Keratinocyte (primary cell): Measurements from ENCODE around the gene LIM2.

Experiments used
- EZH2 ChIP-seq: IDR thresholded peaks from one replicate; pipeline ENCODE4 v1.6.1; 2012; ENCODE audit warnings: inconsistent platforms, mild to moderate bottlenecking, low read length, moderate library complexity
- TF ChIP-seq, protein P1 (sequence below), 3 experiments: IDR thresholded peaks in 1 of 3; conservative IDR thresholded peaks in 1 of 3; optimal IDR thresholded peaks in 1 of 3; 2 replicates in 2 of 3; 3 replicates in 1 of 3; pipeline versions ENCODE3 to v1.5.1; 2011; ENCODE audit warnings: low read length in 3 of 3, mild to moderate bottlenecking in 3 of 3, moderate library complexity in 2 of 3, control low read depth in 1 of 3, inconsistent platforms in 1 of 3; ENCODE audit not compliant: insufficient read depth in 2 of 3; ENCODE audit errors: extremely low read depth in 1 of 3

DNA sequence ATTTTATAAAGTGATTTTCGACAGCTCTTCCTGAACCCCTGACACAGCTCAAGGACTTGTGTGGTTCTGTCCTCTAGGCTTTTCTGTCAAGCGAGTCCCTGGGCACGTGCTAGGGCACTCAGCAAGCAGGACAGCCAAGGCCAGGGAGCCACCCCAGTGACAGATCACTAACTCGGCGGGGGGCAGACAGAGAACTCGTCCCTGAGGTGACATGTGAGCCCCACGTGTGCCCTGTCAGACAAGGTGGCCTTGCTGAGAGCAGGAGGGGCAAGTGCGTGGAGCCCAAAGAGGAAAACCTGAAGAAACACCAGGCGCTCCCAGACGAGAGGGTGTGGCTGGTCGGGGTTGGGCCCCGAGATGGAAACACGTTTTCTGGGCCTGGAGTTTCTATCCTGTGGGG lies 26.5 kb downstream of the LIM2 start:
- TF ChIP-seq, protein P1, sequence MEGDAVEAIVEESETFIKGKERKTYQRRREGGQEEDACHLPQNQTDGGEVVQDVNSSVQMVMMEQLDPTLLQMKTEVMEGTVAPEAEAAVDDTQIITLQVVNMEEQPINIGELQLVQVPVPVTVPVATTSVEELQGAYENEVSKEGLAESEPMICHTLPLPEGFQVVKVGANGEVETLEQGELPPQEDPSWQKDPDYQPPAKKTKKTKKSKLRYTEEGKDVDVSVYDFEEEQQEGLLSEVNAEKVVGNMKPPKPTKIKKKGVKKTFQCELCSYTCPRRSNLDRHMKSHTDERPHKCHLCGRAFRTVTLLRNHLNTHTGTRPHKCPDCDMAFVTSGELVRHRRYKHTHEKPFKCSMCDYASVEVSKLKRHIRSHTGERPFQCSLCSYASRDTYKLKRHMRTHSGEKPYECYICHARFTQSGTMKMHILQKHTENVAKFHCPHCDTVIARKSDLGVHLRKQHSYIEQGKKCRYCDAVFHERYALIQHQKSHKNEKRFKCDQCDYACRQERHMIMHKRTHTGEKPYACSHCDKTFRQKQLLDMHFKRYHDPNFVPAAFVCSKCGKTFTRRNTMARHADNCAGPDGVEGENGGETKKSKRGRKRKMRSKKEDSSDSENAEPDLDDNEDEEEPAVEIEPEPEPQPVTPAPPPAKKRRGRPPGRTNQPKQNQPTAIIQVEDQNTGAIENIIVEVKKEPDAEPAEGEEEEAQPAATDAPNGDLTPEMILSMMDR (optimal IDR thresholded peaks at IDR 0.05 in 1 of 3, IDR thresholded peaks at IDR 0.05 in 1 of 3, conservative IDR thresholded peaks at IDR 0.05 in 1 of 3; ENCODE audit: extremely low read depth in 1 of 3, insufficient read depth in 2 of 3, low read length in 3 of 3) = no peak
- TF ChIP-seq EZH2 = no peak
